RWPE2 (cell line): Measurements from ENCODE around the gene PYGM.
A peak's percentile ranks its signal among the peaks of the same experiment; 100 is the strongest.

ENCODE experiments used
- ATAC-seq: fragments of 200-7000 bp; cut with Tn5 transposase; 3 replicates; pipeline ENCODE4 v1.9.1; 2021; ENCODE audit warnings: low read depth
- DNase-seq: peaks from one replicate; pipeline ENCODE4 v3.0.0-alpha.2; 2020; ENCODE audit warnings: low spot score
- H3K27ac ChIP-seq: fragments of 450-650 bp; 2 replicates; pipeline ENCODE4 v1.5.1; 2017; ENCODE audit warnings: mild to moderate bottlenecking; ENCODE audit not compliant: poor library complexity, severe bottlenecking
- H3K27me3 ChIP-seq: fragments of 250-450 bp; sonication (Bioruptor Pico); 2 replicates; pipeline ENCODE4 v1.5.1; 2021; ENCODE audit warnings: mild to moderate bottlenecking, moderate library complexity; ENCODE audit not compliant: insufficient read depth, poor library complexity, severe bottlenecking
- H3K36me3 ChIP-seq: fragments of 250-450 bp; sonication (Bioruptor Pico); 2 replicates; pipeline ENCODE4 v1.5.1; 2020; ENCODE audit warnings: low read depth, mild to moderate bottlenecking, moderate library complexity
- H3K4me1 ChIP-seq: fragments of 250-450 bp; sonication (Bioruptor Pico); 2 replicates; pipeline ENCODE4 v1.5.1; 2021; ENCODE audit warnings: mild to moderate bottlenecking, moderate library complexity; ENCODE audit not compliant: insufficient read depth, poor library complexity, severe bottlenecking
- H3K4me3 ChIP-seq: fragments of 250-450 bp; sonication (Bioruptor Pico); 2 replicates; pipeline ENCODE4 v1.5.1; 2021; ENCODE audit warnings: mild to moderate bottlenecking, moderate library complexity; ENCODE audit not compliant: severe bottlenecking
- H3K9me3 ChIP-seq: fragments of 250-450 bp; sonication (Bioruptor Pico); 2 replicates; pipeline ENCODE4 v1.5.1; 2021; ENCODE audit warnings: mild to moderate bottlenecking, moderate library complexity; ENCODE audit not compliant: severe bottlenecking
- TF ChIP-seq, protein P1 (sequence below): fragments of 450-650 bp; IDR thresholded peaks from one replicate; pipeline ENCODE4 v1.5.1; 2017; ENCODE audit warnings: mild to moderate bottlenecking, moderate library complexity; ENCODE audit not compliant: poor library complexity, severe bottlenecking

The PYGM gene

DNA sequence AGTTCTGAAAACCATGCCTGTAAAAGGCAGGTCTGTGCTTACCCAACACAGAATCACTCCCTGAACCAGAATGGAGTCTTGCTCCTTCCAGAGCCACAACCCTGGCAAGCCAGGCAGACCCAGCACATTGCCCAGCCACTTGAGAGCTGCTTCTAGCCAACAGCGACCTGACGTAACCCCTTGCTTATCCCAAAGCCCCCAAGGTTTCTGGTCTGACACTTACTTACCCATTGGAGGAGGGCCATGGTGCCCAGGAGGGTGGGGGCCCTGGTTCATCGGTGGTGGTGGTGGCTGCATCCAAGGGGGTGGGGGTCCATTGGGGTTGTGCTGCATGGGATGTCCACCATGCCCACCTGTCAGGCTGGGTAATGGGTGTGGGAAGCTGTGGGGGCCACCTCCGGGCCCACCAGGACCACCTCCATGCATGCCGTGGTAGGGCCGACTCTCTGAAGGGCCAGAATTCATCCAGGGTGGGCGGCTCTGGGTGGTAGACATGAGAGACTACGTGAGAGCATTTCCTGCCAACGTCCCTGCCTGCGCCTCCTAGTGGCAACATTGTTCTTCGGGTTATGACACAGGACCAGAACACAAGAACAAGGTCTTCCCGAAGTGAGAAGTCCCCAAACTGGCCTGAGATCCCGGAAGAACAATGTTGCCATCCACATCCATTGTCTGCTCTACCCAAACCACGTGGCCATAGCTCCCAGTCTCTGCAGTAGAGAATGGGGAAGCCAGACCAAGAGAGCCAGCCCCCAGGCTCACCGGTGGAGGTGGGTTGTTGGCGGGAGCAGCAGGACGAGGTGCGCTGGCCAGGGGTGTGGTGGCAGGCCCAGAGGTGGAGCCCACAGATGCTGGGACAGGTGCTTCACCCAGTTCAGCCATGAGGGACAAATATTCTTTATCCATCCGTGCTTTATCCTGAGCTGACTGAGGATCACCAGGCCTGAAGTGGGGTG lies 7.8 kb upstream of the PYGM start:
- H3K27ac ChIP-seq, result no peak overlapping the region
- H3K4me3 ChIP-seq, result no peak overlapping the region
- ATAC-seq (peak; percentile 29; the same call in 1 of the 3 replicates), DNase-seq (peak; percentile 78)
- peaks cover 13% of the 10 kb centered on the region for H3K4me1 ChIP-seq
- no peaks in the 10 kb centered on the region for H3K27me3 ChIP-seq
- TF ChIP-seq, protein P1, sequence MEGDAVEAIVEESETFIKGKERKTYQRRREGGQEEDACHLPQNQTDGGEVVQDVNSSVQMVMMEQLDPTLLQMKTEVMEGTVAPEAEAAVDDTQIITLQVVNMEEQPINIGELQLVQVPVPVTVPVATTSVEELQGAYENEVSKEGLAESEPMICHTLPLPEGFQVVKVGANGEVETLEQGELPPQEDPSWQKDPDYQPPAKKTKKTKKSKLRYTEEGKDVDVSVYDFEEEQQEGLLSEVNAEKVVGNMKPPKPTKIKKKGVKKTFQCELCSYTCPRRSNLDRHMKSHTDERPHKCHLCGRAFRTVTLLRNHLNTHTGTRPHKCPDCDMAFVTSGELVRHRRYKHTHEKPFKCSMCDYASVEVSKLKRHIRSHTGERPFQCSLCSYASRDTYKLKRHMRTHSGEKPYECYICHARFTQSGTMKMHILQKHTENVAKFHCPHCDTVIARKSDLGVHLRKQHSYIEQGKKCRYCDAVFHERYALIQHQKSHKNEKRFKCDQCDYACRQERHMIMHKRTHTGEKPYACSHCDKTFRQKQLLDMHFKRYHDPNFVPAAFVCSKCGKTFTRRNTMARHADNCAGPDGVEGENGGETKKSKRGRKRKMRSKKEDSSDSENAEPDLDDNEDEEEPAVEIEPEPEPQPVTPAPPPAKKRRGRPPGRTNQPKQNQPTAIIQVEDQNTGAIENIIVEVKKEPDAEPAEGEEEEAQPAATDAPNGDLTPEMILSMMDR, result peak; percentile 79
- no peaks in the 10 kb centered on the region for H3K9me3 ChIP-seq
- H3K36me3 ChIP-seq, result peaks cover 95% of the 10 kb centered on the region

DNA sequence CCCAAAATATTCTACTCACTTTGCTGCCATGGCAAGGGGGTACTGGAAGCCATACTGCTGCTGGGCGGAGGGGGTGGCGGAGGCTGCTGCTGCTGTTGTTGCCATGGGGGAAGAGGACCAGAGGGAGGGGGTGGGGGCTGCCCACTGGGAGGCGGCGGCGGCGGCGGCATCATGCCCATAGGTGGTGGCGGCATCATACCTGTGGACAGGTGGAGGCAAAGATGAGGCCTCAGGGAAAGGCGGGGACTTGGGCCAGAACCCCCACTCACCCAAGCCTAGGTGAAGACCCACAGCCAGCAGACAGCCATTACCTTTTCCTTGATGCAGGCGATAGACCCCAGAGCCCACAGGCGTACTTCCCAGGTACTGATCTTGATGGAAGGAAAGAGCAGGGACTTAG lies 7.1 kb upstream of the PYGM start:
- Histone ChIP-seq H3K27me3 (no peaks in the 10 kb centered on the region), H3K4me1 (peaks cover 17% of the 10 kb centered on the region), H3K27ac (no peak overlapping the region), H3K9me3 (no peaks in the 10 kb centered on the region), H3K36me3 (peaks cover 89% of the 10 kb centered on the region), H3K4me3 (no peak overlapping the region)
- no peak for DNase-seq
- ATAC-seq, result no peak
- TF ChIP-seq, protein P1, result no peak

DNA sequence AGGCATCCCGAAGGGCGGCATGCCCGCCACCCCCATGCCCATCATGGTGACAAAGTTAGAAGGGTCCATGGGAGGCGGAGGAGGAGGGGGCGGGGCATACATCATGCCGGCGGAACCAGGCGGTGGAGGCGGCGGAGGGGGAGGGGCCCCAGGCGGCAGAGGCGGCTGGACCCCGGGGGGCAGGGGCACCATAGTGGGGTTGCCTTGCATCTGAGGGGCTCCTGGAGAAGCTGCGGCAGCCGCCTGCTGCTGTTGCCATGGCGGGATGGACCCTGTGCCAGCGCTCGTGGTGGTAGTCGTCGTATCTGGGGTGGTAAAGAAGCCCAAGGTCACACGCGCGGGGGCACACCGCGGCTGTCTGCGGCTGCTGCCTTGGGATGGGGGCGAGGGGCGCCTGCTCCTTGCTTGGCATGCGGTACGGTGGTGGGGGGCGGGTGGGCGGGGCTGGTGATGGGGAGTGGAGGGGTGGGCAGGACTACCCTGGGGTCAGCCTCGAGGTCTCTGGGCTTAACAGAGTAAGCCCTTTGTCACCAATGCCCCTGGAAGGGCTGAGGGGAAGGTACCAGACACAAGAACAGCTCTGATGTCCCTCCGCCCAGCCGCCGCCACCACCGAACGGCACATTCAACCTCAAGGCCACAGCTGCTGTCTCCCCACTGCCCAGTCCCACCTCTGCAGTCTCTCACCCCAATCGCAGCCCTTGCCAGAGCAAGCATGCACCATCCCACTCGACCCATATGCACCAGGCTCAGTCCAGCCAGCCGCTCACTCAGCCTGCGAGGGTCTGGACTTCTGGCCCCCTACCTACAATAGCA lies 6.3 kb upstream of the PYGM start:
- peaks cover 80% of the 10 kb centered on the region for H3K36me3 ChIP-seq

DNA sequence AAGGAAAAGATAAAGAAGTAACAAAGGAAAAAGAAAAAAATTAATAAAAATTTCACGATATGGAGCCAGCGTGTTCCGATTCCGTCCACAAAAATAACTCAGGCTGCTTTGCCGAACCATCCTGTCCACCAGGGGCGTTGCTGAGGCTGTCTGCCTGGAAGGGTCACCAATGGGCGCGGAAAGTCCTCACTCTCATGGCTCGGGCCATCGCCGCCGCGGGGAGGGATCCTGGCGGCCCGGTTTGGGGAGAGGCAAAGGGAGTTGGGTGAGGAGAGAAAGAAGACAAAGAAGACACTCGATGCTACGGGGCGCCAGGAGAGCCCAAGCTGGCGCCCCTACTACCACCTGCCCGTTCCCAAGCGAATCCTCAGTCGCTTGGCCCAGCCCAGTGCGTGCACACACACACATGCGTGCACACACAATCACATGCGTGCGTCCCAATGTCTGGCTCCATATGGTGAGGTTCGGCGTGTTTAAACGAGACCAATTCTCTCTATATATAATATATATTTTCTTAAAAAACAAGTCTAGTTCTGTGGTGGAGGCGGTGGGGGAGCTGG lies 5.6 kb upstream of the PYGM start:
- TF ChIP-seq, protein P1, result no peak
- H3K27ac ChIP-seq, result no peak overlapping the region
- no peaks in the 10 kb centered on the region for H3K9me3 ChIP-seq
- no peak for ATAC-seq
- H3K36me3 ChIP-seq, result peaks cover 74% of the 10 kb centered on the region
- H3K4me3 ChIP-seq, result no peak overlapping the region
- peaks cover 17% of the 10 kb centered on the region for H3K4me1 ChIP-seq
- no peaks in the 10 kb centered on the region for H3K27me3 ChIP-seq
- DNase-seq, result no peak

More for the DNA sequence above, 6.3 kb upstream of the PYGM start:
- Histone ChIP-seq H3K4me3 (no peak overlapping the region), H3K27ac (no peak overlapping the region), H3K9me3 (no peaks in the 10 kb centered on the region), H3K4me1 (peaks cover 17% of the 10 kb centered on the region), H3K27me3 (no peaks in the 10 kb centered on the region)
- no peak for ATAC-seq
- TF ChIP-seq, protein P1, result no peak
- DNase-seq, result no peak
